HuH-7 (cell line): ENCODE results near the gene ECT2L.
A peak's percentile ranks its signal among the peaks of the same experiment; 100 is the strongest.

Experiments used
- DNase-seq: peaks from one replicate; pipeline ENCODE4 v3.0.0; 2011; ENCODE audit warnings: low spot score

ECT2L gene

DNA sequence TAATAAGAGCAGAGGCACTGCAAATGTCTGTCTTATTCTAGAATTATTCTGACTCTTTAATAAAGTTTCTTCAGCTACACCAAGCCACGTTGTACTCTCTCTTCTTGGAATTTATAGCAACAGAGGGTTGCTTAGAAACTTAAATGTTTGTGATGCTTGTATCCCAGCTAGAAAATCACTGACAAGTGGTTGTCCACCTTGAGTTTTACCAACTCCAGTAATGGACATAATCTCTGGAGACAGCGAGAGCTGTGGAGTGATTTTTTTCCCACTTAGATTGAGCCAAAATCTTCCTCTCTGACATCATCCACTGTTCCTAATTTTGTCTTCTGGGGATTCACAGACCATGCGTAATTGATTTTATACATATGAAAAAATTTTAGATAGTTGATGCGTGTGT, 8.0 kb downstream of the ECT2L start:
- no peak for DNase-seq

DNA sequence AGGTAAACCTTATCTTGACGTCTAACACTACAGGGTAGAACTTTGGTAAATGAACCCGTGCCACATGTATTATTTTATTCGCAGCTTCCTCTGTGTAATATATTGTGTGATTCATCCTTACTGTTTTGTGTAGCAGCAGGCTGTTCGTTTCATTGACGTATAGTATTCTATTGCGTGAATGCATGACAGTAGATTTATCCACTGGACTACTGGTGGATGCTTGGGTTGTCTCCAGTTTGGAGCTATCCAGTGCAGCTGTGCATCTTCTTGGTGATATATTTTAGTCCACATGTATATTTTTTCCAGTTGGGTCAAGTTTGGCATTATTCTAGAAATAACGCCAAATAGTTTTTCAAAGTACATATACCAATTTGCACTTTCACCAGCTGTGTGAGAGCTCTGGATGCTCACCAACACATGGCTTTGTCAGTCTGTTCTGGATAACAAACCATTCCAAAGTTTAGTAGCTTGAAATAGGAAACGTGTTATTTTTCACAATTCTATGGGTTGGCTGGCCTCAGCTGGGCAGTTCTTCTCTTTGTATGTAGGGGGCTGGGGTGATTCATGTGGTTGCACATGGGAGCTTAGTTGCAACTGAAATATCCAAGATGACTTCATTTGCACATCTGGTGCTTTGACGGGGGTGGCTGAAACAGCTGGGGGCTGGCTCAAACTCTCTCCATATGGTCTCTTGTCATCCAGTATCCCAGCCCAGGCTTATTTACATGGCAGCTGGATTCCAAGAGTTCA, 9.3 kb downstream of the ECT2L start:
- no peak for DNase-seq

DNA sequence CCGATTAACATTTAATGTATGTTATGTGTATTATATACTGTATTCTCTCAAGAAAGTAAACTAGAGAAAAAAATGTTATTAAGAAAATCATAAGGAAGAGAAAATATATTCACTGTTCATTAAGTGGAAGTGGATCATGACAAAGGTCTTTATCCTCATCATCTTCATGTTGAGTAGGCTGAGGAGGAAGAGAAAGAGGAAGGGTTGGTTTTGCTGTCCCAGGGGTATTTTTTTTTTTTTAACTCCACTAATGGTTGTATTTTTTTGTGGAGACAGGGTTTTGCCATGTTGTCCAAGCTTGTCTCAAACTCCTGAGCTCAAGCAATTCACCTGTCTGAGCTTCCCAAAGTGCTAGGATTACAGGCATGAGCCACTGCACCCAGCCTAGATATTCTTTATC, 11.0 kb downstream of the ECT2L start:
- DNase-seq, result no peak

DNA sequence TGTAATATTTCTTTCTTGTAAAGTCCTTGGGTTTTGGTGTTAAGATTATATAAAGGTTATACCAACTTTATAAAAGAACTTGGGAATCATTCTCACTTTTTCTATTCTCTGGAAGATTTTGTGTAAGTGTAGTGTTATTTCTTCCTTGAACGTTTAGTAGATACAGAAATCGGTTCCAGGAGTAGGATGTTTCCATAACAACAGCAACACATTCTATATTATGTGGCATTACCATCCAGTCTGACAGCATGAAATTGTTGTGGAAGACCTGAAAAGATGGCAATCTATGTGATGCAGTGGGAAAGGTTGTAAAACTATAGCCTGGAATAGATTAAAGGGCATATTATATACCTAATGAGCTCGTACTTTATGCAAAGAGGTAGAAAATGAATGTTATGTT, 13.8 kb downstream of the ECT2L start:
- DNase-seq, result no peak

DNA sequence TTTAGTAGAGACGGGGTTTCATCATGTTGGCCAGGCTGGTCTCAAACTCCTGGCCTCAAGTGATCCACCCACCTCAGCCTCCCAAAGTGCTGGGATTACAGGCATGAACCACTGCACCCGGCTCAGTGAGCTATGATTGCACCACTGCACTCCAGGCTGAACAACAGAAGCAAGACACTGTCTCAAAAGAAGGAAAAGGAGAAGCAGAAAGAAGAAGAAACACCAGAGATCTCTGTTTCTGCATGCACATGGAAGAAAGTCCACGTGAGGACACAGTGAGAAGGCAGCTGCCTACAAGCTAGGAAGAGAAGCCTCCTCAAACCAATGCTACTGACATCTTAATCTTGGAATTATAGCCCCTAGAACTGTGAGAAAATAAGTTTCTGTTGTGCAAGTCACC, 16.0 kb downstream of the ECT2L start:
- no peak for DNase-seq

DNA sequence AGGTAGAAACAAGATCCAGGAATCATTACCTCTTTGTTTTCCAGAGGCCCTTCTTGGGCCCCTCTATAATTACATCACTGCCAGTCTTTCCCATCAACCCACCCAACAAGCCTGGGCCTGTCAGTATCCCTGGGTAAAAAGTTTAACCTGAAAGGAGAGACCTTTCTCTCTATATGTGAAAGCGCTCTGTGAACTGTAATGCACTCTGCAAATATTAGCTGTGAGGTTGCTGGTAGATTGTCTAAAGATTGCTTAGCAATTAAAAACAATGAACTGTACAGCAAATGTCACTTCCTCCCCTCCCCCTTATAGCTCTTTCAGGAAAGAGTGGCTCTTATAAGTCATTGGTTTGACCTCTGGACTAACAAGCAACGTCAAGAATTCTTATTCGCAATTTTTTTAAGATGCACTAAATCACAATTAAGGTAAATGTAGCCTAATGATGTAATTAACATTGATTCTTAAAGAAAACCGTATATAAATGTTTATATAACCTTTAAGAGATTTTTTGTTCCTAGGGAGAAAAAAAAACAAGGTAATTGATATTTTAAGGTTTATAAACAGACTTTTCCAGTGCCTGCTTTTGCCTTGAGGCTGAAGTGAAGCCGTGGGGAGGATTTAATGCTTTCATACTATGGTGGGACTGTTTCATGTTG, 18.4 kb downstream of the ECT2L start:
- no peak for DNase-seq

DNA sequence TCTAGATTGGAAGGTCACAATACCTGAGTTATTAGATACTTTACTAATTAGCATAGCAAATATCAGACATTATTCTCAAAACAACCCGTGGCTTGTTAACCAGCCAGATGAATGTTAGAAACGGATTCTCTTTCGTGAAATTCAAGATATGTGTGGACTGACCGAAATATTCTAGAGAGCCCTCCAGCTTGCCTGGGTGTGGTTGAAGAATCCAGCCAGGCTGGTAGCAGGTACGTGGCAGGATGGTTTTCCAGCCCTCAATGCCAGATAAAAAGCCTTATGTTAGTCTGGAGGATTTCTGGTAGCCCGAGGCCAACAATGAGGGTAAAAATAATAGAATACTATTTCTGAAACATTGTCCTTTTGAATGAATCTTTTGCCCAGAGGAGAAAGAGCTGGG, 19.3 kb downstream of the ECT2L start:
- DNase-seq, result no peak

DNA sequence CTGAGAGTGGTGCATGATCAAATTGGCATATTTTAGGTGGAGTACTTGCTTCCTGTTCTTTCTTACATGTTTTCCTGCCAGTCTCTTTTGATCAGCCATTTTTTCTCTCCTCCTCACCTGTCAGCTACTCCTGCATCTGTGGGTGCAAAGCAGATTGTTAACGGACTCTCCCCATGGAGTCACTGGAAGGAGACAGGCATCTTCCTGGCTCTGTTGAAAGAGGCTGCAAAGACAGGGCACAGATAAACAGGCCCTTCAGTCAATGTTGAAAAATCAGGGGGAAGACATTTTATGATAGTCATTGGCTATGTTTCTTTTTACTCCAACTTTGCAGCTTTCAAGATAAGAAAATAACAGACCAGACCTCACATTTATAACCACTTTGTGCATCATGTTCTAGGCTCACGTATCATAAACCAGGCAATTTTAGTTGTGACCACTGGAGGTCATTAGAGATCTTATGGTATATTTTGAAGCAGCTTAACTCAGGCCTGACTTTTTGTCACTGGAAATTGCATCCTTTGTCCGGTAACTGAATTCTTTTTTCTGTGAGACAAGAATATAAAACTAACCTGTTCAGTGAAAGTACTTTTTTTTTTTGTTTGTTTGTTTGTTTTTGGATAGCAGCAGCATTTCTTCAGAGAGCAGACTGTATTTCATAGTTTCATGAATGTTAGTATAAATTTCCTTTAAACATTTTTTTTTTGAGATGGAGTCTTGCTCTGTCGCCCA, 20.1 kb downstream of the ECT2L start:
- DNase-seq, result peak; percentile 44

DNA sequence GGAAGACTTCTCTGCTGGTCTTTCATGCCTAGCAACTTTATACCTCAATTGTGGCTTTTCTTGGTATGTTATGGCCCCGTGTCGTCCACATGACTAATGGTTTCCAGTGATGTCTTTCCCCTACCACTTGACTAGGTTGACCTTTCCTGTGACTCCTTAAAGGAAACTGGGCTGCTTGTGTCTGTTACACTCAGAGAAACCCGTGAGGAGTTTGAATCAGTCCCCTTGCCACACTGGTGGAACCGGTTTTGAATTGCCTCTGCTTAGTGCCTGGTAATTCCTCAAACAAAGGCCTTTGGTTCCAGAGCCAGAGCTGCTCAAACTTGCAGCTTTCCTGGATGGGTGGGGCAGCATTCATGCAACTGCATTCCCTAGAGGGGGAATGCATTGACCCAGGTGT, 21.9 kb downstream of the ECT2L start:
- no peak for DNase-seq

DNA sequence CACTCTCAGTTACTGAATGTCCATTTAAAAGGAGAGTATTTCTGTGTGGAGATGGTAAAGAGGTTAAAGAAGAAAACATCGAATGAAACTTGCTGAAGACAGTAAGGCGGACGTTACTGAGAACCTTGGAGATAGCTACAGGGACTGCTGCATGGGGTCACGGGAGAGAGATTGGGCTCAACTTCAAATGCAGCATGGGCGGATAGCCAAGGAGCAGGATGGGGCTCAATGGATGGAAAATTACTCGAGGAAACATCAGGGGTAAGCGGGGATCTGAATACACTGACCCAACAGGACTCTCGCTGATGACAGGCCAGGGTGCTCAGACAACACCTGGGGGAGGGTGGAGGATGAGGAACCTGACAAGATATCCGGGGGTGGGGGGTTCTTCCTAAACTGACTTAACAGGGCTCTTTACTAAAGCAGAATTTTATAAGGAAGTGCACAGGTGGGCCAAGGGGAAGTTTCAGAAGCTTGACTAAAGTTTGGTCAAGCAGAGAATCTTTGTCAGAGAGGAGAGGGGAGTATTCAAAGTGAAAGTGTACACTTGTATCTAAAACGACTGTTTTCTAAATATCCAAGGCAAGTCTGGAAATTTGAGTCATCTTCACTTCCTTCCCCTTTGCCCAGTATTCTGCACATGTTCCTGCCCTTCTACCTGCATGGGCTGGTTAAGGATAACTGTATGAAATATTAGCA, 22.8 kb downstream of the ECT2L start:
- no peak for DNase-seq

DNA sequence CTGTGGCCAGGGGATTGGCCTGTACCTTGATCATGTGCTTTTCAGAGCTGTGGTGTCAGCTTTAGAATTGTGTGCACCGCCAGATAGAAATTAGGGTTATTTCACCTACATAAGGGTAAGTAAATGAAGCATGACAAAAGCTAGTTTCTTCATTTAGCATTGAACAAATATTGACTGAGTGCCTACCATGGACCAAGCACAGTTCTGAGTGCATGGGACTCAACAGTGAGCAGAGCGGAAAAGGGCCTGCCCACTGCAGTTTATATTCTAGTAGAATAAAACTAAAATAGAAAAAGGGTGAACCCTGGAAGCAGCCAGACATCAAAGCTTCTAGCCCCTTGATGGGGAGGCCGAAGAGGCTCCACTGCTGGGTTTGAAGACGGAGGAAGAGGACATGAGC, 25.6 kb downstream of the ECT2L start:
- DNase-seq, result no peak

DNA sequence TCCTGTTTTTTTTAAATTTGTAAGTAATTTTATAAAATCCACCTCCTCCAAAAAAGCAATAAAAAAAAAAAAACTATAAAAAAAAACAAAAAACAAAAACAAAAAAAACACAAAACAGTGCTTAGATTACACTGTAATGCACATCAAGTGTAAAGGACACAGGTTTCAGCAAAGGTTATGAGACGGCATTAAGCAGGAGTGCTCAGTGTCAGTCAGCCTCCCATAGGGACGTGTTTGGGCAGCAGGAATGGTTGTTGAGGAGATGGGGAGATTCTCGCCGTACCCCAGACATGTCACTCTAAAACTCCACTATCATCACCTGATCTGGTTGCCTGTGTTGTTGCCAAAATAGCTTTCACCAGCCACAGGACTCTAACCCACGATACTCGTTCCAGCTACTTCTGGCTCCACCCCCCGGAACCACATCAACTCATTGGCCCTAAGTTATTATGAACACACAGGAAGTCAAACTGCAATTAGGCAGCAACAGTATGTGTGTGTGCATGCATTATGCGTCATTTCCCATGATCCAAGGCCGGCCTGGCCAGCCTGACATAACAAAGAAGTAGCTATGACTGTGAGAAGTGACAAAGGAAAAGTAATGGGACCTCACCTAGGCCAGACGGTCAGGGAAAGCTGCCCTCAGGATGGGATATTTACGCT, 28.7 kb downstream of the ECT2L start:
- DNase-seq, result no peak

DNA sequence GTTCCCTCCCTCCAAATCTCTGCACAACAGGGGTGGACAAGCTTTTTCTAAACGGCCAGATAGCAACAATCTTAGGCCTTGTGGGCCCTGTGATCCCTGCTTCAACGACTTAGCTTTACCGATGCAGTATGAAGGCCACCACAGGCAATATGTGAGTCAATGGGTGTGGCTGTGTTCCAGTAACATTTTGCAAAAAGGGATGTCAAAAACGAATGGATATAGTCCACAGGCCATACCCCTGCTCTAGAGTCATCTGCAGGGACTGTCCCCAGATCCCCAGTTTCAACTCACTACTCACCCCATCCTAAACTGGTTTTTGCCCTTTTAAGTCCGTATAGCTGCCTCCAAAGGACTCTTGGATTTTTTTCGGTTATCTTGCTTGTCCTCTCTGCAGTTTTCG, 34.4 kb downstream of the ECT2L start:
- DNase-seq, result no peak

DNA sequence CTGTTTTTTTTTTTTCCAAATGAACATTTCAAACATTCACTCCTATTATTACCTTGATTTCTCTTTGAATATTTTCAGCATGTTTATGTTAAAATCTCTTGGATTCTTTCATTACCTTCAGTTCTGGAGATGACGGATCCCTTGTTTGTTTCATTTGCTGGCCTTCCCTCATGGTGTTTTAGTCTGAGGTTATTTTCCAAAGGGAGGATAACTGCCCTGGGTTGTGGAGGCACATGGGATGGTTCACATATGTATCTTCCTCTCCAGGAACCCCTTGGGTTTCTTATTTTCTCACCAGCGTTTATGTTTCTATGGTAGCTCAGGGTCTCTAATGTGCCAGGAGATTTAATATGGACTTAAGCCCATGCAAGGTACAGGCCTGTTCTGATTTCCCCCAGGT, 36.3 kb downstream of the ECT2L start:
- DNase-seq, result no peak

DNA sequence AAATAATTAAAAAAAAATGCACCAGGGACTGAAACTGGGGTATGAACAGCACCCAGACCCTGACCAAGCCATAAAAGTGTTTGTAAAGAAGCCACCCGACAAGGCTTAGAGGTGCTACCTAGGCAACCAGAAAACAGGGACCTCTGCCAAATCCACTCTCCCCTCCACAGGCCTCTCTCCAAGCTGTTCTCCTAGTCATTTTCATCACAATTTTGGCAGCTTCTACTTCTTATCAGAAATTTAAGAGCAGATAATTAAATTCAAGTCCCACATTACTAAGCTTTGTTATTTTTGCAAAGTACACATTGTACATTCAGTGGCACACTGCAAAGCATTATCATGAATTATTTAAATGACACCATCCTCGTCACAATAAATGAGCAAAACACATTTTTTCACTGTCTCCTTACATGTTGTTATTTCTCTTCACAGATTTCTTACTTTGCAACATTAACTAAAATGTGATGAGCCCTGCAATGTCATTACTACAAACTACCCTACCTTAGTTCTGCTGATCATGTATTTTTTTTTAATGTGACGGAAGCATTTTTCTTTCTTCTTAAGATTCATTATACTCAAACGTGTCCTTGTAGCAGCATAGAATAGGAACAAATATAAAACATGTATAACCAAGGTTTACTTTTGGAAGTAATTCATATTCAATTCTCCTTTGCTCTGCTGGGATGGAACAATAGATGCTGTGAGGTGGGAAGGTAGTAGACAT, 38.1 kb downstream of the ECT2L start:
- DNase-seq, result no peak

DNA sequence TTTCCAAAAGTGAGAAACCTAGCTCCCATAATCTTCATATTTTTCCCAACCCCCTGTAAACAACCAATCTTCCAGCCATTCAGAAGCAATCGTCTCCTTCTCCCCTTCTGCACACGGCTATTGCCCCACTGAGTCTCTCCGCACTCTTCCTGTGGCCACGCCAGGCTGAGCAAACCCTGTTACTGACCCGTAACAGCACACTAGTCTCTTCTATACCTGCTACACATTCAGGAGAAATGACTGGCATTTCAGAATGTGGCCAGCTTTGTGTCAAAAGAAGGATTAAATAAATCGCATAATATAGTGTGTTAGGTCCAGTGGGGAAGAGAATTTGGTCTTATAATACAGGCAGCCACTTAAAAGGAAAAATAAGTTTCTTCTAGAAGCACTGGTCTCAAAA, 41.4 kb downstream of the ECT2L start:
- DNase-seq, result no peak

DNA sequence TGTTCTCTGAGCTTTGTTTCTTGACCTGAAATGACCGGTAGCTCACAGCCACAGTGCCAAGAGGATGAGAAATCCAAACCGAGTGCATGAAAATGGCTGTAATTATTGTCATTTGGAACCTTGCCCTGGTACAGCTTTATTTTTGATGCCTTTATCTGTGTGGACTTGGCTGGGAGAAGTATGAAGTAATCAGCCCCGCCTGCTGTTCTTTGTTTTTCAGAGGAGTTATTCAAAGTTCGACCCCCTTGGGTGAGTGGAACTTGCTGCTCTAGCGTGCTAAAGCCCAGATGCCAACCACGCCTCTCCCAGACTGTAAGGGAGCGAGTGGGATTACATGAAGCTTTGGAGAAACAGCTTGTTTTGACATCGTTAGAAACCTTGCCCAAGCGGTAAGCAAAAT, 48.3 kb downstream of the ECT2L start:
- no peak for DNase-seq

DNA sequence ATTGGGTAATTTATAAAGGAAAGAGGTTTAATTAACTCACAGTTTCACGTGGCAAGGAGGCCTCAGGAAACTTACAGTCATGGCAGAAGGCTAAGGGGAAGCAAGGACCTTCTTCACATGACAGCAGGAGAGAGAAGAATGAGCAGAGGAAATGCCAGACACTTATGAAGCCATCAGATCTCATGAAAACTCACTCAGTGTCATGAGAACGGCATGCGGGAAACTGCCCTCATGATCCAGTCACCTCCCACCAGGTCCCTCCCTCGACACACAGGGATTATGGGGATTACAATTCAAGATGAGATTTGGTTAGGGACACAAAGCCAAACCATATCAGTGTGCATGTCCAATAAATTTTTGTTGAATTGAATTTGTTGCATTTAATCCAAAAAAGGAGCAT, 52.0 kb downstream of the ECT2L start:
- DNase-seq, result no peak

DNA sequence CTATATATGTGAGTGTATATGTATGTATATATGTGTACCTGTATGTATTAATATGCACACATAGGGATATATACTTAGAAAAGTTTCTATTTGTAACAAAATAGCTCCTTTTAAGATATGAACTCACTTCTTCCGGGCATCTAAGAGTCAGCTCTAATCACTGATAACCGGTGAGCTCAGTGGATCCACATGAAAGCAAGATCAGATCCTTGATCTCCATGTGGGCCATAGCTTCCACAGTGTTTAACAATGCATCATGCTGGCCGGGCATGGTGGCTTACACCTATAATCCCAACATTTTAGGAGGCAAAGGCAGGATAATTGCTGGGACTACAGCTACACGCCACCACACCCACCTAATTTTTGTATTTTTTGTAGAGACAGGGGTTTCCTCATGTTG, 52.6 kb downstream of the ECT2L start:
- DNase-seq, result no peak

DNA sequence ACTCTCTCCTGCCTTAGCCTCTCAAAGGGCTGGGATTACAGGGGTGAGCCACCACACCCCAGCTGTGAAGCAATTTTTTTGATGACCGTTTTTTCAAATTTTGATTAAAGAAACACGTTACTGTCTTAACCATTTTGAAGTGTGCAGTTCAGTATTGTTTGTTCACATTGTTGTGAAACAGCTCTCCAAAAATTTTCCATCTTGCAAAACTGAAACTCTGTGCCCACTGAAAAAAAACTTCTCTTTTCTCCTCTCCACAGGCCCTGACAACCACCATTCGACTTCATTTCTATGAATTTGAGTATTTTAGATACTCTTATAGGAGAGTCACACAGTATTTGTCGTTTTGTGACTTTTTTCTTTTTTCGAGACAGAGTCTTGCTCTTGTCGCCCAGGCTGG, 53.9 kb downstream of the ECT2L start:
- no peak for DNase-seq

DNA sequence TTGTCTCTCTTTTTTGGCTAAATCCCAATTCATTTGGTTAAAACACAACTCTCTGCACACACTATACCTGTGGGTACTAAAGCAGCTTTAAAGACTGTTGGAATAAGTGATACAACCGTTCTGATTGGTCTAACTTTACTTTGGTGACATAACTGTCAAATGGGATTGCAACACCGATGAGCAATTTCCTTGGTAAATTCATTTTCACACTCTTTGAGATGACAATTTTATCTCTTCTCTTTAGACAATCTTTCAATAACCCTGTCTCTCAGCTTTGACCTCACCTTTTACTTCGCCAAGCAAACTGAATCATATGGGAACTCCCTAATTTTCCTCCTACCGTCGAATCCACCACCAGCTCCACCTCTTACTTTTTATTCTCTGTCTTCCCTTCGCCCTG, 60.8 kb downstream of the ECT2L start:
- no peak for DNase-seq

DNA sequence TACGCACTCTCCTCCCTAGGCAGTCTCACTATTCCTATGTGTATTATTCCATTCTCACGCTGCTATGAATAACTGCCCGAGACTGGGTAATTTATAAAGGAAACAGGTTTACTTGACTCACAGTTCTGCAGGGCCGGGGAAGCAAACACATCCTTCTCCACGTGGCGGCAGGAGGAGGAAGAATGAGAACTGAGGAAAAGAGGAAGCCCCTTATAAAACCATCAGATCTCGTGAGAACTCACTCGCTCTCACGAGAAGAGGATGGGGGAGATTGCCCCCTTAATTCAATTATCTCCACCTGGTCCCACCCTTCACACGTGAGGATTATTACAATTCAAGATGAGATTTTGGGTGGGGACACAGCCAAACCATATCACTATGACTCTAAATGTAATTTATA, 61.9 kb downstream of the ECT2L start:
- no peak for DNase-seq
